GM18868 (cell line): ENCODE measurements around the gene INSYN2A.

Experiments used
- ATAC-seq: cut with Tn5 transposase; IDR thresholded peaks from one replicate; pipeline ENCODE4 v1.9.1; 2021; ENCODE audit warnings: mild to moderate bottlenecking, moderate library complexity; ENCODE audit not compliant: unreplicated experiment

The INSYN2A gene

DNA sequence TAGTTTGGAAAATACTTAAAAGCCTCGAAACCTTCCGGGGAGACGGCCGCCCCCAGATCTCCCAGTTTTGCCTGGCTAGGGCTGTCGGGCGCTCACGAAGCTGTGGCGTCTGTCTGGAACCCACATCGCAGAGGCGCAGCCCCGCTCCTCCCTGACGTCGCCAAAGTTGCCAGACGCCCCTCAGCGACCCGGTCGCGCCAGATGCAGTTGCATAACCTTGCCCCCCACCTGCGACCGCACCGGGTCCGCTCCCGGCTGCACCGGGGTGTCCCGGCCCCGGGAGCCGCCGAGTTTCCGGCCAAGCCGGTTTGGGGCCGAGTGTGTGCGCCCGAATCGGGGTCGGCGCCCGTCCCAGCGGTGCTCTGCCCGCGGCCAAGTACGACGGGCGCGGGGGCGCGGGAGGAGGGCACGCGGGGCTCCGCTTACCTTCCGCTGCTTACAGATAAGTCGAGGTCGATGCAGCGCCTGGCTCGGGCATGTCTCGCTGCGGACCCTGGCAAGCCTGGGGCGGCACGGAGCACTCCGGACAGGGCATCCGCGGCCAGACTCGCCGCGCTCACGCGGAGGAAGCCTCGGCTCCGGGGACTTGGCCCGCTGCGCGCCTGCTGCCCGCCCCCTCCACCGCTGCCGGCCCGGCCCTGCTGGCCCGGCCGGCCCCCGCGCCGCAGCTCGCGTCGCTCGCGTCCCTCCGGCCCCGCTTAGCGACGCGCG is 665 bp downstream of the INSYN2A start:
- ATAC-seq, result no peak

DNA sequence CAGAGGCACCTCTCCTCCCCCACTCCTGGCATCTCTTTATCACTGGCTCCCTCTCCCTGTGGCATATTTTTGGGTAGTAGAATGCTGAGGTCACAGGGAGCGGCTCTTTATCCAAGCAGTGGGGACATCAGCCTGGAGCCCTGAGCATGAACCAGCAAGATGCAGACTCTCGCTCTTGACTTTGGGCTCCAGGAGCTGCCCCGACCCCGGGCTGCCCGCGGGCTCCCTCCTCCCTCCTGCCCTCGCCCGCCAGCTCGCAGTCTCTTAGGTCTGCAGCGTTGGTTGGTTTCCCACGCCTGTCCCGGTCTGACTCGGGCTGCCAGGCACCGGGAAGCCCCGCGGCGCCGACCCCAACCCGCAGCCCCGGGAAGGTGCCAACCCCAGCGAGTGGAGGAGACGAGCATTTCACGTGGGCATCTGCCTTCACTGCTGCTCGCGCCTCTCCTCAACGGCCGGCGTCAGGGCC is 1.3 kb downstream of the INSYN2A start:
- no peak for ATAC-seq

DNA sequence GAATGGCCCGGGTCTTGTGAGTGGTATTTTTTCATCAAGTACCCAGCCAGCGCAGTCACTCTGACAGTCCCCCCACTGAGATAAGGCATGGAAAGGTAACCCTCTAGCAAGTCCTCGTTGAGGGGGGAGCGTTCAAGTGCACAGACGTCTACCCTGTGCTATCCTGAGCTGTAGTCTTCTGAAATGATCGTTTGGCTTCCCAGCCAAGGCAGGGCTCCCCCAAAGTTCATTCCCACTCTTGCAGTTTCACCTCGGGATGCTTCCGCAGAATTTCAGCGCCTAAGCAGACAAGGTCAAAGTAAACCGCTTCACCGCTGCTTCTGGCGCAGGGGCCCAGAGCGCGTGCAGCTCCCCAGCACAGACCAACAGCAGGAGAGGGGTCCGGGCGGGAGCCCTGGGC is 1.8 kb downstream of the INSYN2A start:
- no peak for ATAC-seq

DNA sequence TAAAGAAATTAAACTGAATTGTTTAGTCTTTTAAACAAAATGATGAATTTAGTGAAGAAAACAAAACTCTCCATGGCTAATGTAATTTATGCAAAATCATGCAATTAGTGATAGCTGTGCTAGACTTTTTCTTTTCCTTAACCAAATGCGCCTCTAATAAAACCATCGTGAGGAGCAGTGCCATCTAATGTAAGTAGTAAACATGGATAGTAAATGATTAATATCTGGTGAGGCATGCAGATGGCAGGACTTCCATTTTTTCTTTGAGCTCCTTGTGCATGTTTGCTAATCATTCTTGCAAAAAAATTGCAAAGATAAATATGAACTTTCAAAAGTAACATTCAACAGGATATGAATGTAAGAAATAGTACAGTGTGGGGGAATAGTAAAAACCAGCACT is 2.3 kb downstream of the INSYN2A start:
- no peak for ATAC-seq

DNA sequence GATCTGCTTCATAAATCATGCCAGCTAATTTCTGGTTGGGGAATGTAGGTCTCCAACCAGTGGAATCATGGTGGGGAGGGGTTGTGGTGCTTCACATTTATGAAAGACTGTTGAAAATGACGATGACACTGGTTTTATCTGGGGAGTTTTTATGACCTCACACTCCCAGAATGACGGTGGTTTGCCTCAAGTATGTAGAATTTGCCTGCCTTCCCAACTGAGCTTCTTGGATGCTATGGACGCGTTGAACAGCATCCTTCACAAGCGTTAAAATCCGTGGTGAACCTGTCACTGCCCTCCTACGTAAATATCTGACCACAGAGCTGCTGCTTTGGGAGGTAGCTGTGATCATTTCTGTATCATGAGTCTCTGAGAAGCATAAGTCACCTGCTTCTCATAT is 3.3 kb downstream of the INSYN2A start:
- ATAC-seq, result no peak

DNA sequence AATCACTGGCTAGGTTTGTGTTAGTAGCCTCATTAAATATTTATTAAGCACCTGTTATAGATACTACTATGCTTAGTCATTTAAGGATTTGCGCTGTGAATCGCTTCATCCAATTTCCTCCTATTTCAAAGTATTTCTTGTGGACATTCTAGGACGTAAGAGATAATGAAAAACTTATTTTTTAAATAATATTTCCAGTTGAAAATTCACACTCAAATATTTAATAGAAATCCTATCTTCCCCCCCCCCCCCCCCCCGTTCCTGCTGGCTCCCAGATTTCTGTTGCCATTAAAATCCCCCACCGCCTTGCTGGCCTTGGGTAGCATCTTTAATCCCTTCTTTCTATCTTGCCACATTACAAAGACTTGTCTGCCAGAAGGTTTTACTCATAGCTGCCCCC is 6.0 kb downstream of the INSYN2A start:
- no peak for ATAC-seq

DNA sequence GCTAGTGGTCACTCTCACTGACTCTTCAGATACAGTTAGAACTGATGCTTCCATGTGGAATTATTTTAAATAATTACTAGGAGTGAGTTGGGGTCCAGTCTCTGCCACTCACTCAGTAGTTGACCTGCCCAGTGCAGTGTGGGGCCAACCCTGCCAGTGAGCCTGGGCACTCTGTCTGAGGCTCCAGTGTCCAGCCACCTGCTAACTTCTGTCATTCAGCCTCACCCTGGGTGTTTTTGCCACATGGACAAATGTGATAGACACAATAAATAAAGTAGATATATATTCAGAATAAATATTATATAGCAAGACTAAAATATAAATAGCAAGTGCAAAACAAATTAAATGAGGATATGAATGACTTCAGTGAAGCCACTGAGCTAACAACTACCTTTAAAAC is 7.2 kb downstream of the INSYN2A start:
- no peak for ATAC-seq

DNA sequence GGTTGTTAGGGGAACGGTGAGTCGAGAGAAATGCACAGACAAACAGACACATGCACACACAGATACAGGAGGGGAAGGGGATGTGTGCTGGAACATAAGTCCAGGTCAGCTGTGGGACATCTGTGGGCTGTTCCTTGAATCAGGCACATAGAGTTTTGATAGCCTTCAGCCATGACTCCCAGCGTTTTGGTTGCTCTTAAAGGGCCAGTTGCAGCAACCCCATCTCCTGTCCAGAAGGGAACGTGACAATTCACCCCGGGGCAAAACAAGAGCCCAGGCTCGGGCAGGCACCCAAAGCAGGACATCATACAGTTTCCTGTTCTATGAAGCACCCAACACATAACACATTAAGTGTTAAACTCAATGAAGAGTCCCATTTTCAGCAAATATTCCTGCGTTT is 9.6 kb downstream of the INSYN2A start:
- no peak for ATAC-seq

DNA sequence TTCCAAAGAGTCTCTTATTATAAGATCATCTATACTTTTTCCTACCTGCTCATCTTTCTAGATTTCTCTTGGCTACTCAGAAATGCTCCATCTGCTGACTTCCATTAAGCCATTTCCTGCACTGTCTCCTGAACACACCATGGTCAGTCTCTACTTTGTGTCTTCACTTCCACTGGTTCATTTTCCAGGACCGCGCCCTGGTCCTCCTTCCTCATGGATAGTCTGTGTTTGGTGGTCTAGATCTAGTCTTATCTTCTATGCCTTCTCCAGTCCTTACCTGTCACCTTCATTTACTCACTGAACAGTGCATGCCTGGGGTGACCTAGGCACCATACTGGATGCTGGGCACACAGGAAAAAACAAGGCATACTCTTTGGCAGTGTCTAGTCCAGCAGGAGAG is 11.8 kb downstream of the INSYN2A start:
- ATAC-seq, result no peak

DNA sequence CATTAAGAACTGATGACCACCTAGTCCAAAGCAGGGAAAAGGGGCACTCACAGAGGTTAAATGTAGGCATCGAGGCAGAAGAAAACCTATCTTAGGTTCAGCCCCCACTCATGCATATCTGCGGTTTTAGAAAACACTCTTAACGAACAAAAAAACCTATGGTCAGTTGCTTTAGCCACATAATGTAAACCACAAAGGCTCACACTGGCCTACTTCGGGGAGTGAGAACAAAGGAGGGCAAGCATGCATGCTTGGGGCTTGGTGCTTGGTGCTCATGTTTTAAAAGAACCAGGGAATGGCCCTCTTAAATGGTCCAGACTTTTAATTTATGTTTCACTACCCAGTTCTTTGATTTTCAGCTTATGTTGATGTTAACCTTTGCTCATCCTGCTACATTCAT is 14.2 kb downstream of the INSYN2A start:
- no peak for ATAC-seq

DNA sequence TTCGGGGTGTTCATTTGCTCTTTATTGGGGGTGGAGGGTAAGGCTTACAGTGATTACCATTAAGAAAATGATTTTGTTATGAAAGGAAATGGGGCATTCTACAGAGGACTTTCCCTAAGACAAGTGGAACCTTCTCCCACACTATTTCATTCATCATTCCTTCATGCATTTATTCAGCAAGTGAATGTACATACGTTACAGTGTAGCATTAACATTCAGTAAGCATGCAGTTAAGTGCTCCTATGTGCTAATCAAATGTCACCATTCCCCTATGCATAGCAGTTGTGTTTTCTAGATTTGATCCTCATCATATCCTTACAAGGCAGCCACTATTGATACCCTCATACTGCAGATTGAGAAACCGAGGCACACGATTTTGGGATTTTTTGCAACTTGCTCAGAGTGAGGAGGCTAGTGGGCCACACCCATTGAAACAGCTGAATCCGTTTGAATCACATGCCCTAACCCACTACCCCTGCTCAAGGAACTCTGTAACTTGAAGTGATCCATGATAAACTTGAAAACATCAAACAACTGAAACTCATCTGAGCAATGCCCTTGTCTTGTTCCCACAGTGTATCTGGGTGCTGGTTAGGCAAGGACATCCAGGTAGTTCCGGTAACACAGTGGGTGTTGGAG is 16.7 kb downstream of the INSYN2A start:
- no peak for ATAC-seq

DNA sequence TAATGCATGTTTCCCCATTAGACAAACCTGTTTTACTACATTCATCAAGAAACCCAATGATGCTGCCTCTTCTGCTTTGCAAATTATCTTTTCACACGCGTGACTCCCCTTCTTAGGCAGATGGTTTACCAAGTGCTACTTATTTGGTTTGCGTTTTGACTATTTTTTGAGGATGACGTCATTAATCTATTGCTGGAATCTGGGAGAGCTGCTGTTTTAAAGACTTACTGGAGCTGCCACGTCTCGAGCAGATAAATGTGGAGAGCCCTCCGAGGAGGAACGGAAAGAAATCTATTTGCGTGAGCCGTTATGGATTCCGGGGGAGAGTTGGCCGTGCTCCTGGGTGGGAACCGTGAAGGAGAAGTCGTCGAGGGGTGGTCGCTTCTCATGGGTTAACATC is 19.7 kb downstream of the INSYN2A start:
- ATAC-seq, result no peak

DNA sequence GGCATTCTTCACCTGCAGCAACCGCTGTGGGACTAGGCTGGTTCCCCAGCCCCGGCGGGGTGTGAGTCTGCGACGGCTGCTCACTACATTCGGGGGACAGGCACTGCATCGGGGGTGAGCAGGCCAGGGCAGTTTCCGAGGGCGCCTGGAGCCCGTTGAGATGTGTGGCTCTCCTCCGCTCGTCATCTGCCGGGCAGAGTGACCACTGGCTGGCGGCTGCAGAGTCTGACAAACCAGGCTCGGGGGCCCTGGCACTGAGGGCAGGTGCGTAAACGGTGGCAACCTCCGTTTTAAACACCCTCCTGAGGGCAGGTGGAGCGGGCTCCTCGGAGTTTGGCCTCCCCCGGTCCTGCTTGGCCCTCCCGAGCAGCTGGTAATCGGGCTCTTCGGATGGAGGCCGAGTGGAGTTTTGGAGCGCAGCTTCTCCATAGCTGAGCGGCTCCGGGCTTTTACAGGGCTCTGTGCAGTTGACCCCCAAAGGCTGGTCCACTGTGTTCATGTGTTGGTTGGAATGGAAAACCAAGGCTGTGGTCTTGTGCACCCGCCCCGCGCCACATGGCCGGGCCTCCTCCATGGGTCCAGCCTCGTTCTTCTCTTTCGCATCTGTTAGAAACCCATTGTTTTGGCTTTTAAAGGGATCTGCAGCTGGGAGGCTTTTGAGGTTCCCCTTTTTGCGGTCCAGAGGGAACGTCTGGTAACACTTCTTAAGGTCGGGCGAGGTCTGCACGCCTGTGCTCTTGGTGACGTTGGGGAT is 20.9 kb downstream of the INSYN2A start:
- no peak for ATAC-seq

DNA sequence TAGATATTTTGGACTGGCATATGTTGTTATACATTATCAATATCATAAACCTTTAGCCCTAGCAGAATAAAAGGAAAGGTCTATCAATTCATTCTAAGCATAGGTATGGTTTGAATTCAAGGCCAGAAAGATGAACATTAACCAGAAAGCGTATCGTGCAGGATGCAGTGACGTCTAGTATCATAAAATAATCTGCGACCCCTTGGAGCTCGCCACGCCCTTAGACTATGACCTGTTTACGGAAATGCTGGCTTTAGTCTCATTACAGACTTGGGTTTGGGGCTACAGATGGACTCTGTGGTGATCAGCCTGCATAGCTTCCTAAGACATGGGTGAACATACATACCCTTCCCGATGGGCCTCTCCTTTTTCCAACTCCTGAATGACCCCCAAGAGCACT is 21.5 kb downstream of the INSYN2A start:
- ATAC-seq, result no peak

DNA sequence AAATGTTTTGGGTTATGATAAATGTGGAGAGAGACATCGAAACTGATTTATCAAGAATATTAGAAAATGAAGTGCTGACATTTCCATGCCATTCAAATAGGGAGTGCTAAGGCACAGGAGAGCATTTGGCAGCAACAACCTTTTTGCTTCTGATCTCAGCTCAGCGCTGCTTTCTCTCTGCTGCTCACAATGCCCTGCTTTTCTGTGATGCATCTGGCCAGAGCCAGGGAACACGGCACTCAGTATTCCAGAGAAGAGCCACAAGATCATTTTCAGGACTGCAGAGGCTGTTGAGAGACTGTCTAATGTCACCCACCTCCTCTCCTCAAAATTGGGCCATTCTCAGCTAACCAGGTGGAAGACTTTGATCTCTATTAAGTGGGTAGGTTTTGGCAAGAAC is 28.1 kb downstream of the INSYN2A start:
- no peak for ATAC-seq

DNA sequence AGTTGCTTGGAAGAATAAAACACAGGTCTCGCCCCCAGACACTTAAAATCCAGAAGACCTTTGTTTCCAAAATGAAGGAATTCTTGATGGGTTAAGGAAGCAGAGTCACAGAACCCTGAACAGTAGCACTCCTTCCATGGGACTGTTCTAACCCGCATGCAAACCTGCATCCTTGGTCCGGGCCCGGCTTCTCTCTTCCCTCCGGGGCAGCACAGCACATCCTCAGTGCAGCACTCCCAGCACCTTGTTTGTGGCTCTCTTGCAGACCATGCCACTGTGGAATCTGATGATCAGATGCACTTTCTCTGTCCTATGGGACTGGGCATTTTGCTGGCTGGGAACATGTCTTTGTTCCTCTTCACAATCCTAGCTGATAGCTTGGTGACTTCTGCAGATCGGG is 33.5 kb downstream of the INSYN2A start:
- no peak for ATAC-seq

DNA sequence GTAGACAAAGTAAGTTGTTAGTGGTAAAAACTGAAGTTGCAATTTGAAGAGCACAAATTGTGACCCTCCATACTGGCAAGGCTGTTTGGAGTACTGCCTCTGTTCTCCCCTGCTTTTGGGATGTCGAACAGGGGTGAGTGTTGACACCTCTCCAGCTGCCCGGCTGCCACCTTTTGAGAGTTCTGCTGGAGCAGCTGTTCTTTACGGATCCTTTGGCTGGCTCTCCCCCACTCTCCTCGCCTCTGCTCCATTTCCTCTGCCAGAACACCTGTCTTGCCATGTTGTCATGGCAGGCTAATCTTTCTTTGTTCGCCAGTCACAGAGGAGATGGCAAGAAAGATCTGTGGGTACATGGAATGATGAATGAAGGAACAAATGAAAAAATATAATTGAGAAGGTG is 34.9 kb downstream of the INSYN2A start:
- ATAC-seq, result no peak

DNA sequence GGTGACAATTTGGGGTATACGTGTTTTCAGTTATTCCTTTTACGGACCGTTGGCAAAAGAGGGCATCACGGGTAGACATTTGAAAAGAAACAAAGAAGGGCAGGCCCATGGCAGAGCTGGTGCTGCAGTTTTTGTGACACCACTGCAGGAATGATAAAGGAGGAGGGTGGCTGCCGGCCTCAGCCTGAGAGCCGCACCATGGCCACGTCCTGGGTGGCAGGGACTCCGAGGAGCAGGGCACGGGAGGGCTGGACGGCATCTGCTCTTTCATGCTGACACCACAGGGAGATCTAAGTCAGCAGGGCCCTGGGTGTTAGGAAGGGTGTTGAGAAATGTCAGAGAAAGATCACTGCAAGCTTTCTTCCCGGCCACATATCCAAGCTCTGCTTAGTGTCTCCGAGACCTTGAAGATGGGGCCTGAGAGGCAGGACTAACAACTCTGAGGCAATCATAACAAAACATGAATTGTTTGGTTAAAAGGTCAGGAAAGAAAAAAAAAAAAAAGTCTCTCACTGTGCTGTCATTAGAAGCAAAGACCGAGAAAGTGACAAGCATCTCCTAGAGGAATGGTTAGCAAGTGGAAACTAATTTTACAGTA is 36.6 kb downstream of the INSYN2A start:
- ATAC-seq, result no peak

DNA sequence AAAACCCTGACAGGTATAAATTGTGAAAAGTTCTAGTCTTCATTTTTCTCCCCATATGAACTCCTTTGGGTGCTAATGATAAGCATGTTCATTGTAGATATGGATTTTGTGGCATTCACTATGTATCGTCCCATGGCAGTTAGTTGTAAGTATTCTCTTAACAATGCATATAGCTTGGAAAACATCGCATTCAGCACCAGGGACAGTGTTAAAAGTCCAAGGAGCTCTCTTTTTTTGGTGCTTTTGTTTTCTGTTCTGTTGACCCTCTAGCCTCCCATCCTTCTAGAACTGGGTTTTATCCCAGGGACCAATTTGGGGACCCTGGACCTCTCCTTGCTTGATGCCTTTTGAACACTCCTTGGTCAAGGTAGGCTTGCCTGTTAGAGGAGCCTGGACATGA is 37.7 kb downstream of the INSYN2A start:
- no peak for ATAC-seq

DNA sequence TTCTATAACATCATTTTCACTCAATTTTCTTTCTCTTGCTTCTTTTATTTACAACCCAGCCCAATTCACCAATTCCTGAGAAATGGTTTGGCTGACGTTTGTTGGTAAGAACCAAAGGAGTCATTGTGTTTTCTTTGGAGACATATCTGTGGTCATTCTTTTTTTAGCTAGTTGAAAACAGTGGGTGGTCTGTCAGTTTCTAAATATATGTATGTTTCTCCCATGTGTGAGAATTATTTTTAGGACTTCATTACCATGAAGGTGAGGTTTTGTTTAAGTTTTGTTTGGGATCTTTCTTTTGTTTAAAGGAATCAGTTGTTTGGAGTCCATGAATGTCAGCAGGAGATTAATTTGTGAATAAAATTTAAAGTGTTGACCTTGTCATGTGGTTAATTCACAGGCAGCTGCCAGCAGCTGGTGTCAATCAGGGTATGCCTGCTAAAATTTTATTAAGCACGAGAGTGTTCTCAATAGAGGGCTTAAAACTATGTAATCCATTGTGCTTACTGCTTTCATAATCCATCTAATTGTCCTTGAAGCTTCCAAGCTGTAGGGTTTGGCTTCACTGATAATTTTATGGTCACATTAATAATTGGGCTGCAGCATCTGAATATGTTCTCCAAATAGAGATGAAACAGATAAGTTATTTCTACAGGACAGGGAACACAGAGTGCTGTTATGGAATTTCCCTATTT is 38.7 kb downstream of the INSYN2A start:
- no peak for ATAC-seq

DNA sequence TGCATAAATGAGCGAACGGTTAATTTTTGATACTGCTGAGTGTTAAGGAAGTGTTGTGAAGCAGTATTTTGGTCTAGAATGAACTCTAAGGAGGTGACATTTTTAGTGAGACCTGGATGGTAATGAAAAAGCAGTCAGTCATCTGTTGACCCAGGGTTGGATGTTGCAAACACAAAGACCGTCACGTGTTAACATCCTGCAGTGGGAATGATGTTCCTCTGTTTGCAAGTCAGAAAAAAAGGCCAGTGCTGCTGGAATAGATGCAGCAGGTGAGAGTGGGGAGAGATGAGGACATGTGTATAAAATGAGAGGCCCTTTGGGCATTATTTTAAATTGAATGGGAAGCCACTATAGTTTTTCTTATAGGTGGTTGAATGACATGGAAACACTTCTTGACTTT is 39.3 kb downstream of the INSYN2A start:
- ATAC-seq, result no peak
